H9 (cell line): ENCODE results near the gene ABCA10. TPM values are rescaled to one million over a fixed set of nuclear protein-coding genes. Genes with fewer than 3 reads are reported as not detected.

Experiments
- DNase-seq: peaks from one replicate; pipeline ENCODE4 v3.0.0-alpha.2; 2017
- H2AFZ ChIP-seq: one replicate; pipeline ENCODE4 v1.6.1; 2013; ENCODE audit warnings: mild to moderate bottlenecking, low read length, control low read depth, moderate library complexity
- H2AK5ac ChIP-seq: 2 replicates; pipeline ENCODE4 v1.6.1; 2013; ENCODE audit warnings: low read length, control low read depth, mixed read lengths; ENCODE audit not compliant: insufficient read length
- H2BK120ac ChIP-seq: one replicate; pipeline ENCODE4 v1.6.1; 2013; ENCODE audit warnings: low read depth, mild to moderate bottlenecking, low read length, control low read depth, inconsistent platforms; ENCODE audit not compliant: poor library complexity, severe bottlenecking
- H2BK12ac ChIP-seq: 2 replicates; pipeline ENCODE4 v1.6.1; 2013; ENCODE audit warnings: low read length, control low read depth, mixed read lengths, low read depth; ENCODE audit not compliant: insufficient read length
- H2BK15ac ChIP-seq: 2 replicates; pipeline ENCODE4 v1.6.1; 2013; ENCODE audit warnings: low read depth, low read length, control low read depth
- H2BK20ac ChIP-seq: one replicate; pipeline ENCODE4 v1.6.1; 2013; ENCODE audit warnings: low read depth, mild to moderate bottlenecking, low read length, control low read depth, inconsistent platforms; ENCODE audit not compliant: poor library complexity, severe bottlenecking
- H2BK5ac ChIP-seq: 2 replicates; pipeline ENCODE4 v1.6.1; 2013; ENCODE audit warnings: low read length, control low read depth, mixed read lengths; ENCODE audit not compliant: insufficient read length
- H3K14ac ChIP-seq: 2 replicates; pipeline ENCODE4 v1.6.1; 2013; ENCODE audit warnings: low read length, control low read depth; ENCODE audit not compliant: insufficient read depth
- H3K18ac ChIP-seq: 2 replicates; pipeline ENCODE4 v1.6.1; 2013; ENCODE audit warnings: low read depth, mild to moderate bottlenecking, mixed read lengths, low read length, control low read depth; ENCODE audit not compliant: insufficient read length
- H3K23ac ChIP-seq: 2 replicates; pipeline ENCODE4 v1.6.1; 2013; ENCODE audit warnings: low read length, control low read depth, mixed read lengths, low read depth; ENCODE audit not compliant: insufficient read length
- H3K23me2 ChIP-seq: 2 replicates; pipeline ENCODE4 v1.6.1; 2013; ENCODE audit warnings: low read depth, mild to moderate bottlenecking, mixed read lengths, low read length, control low read depth; ENCODE audit not compliant: insufficient read length, poor library complexity, severe bottlenecking
- H3K27ac ChIP-seq: 2 replicates; pipeline ENCODE4 v1.5.1; 2013; ENCODE audit warnings: low read length, control low read depth, mixed read lengths, low read depth; ENCODE audit not compliant: insufficient read length
- H3K27me3 ChIP-seq: 2 replicates; pipeline ENCODE4 v1.6.1; 2013; ENCODE audit warnings: low read length, control low read depth, inconsistent platforms; ENCODE audit not compliant: insufficient read depth
- H3K4ac ChIP-seq: 2 replicates; pipeline ENCODE4 v1.6.1; 2013; ENCODE audit warnings: low read depth, mild to moderate bottlenecking, control low read depth, inconsistent platforms, low read length, moderate library complexity
- H3K4me1 ChIP-seq: 2 replicates; pipeline ENCODE4 v1.6.1; 2013; ENCODE audit warnings: low read length, control low read depth, inconsistent platforms; ENCODE audit not compliant: insufficient read depth
- H3K4me2 ChIP-seq: 2 replicates; pipeline ENCODE4 v1.6.1; 2013; ENCODE audit warnings: low read length, control low read depth, mixed read lengths; ENCODE audit not compliant: insufficient read length, insufficient read depth
- H3K56ac ChIP-seq: 2 replicates; pipeline ENCODE4 v1.6.1; 2013; ENCODE audit warnings: low read depth, mild to moderate bottlenecking, mixed read lengths, low read length, control low read depth; ENCODE audit not compliant: insufficient read length
- H3K79me1 ChIP-seq: 2 replicates; pipeline ENCODE4 v1.6.1; 2013; ENCODE audit warnings: low read depth, mild to moderate bottlenecking, moderate library complexity, low read length, control low read depth, inconsistent platforms; ENCODE audit not compliant: insufficient read depth, poor library complexity, severe bottlenecking
- H3K79me2 ChIP-seq: 2 replicates; pipeline ENCODE4 v1.6.1; 2013; ENCODE audit warnings: low read length, control low read depth, inconsistent platforms; ENCODE audit not compliant: insufficient read depth
- H3K9ac ChIP-seq: 2 replicates; pipeline ENCODE4 v1.6.1; 2013; ENCODE audit warnings: low read length, control low read depth, mixed read lengths; ENCODE audit not compliant: insufficient read length; ENCODE audit errors: extremely low read depth
- H3K9me3 ChIP-seq: one replicate; pipeline ENCODE4 v1.6.1; 2013; ENCODE audit warnings: low read depth, low read length, inconsistent platforms; ENCODE audit not compliant: control insufficient read depth
- H3T11ph ChIP-seq: one replicate; pipeline ENCODE4 v1.6.1; 2013; ENCODE audit warnings: mild to moderate bottlenecking, low read length, control low read depth, inconsistent platforms
- H4K20me1 ChIP-seq: one replicate; pipeline ENCODE4 v1.6.1; 2013; ENCODE audit not compliant: control insufficient read depth, insufficient read length, insufficient read depth
- H4K5ac ChIP-seq: 2 replicates; pipeline ENCODE4 v1.6.1; 2013; ENCODE audit warnings: low read depth, mild to moderate bottlenecking, mixed read lengths, low read length, control low read depth; ENCODE audit not compliant: insufficient read length
- H4K8ac ChIP-seq: replicated peaks from 2 replicates; pipeline ENCODE4 v1.6.1; 2013; ENCODE audit warnings: low read length, control low read depth, mixed read lengths, low read depth; ENCODE audit not compliant: insufficient read length
- H4K91ac ChIP-seq: 2 replicates; pipeline ENCODE4 v1.6.1; 2013; ENCODE audit warnings: low read depth, mild to moderate bottlenecking, moderate library complexity, mixed read lengths, low read length, control low read depth; ENCODE audit not compliant: insufficient read length
- H3K27ac Mint-ChIP-seq, 3 experiments: 2 replicates in 2 of 3; 3 replicates in 1 of 3; pipeline ENCODE4 v1.8.0; 2020 to 2021; ENCODE audit warnings: mixed read lengths in 3 of 3, mild to moderate bottlenecking in 1 of 3, moderate library complexity in 1 of 3
- H3K27me3 Mint-ChIP-seq: 2 replicates; pipeline ENCODE4 v1.8.0; 2021; ENCODE audit warnings: low read depth, mild to moderate bottlenecking, moderate library complexity, mixed read lengths
- H3K36me3 Mint-ChIP-seq, 3 experiments: 2 replicates in 2 of 3; 3 replicates in 1 of 3; pipeline ENCODE4 v1.8.0; 2020 to 2021; ENCODE audit warnings: low read depth in 3 of 3, mixed read lengths in 3 of 3; ENCODE audit not compliant: insufficient read depth in 1 of 3
- H3K4me1 Mint-ChIP-seq, 2 experiments: 2 replicates each; pipeline ENCODE4 v1.8.0; 2020; ENCODE audit warnings: mixed read lengths in 2 of 2
- H3K4me3 Mint-ChIP-seq, 2 experiments: 2 replicates in 1 of 2; 3 replicates in 1 of 2; pipeline ENCODE4 v1.8.0; 2020 to 2021; ENCODE audit warnings: mild to moderate bottlenecking in 2 of 2, mixed read lengths in 2 of 2, moderate library complexity in 1 of 2
- H3K9me3 Mint-ChIP-seq, 2 experiments: 2 replicates in 1 of 2; 3 replicates in 1 of 2; pipeline ENCODE4 v1.8.0; 2020; ENCODE audit warnings: mild to moderate bottlenecking in 2 of 2, mixed read lengths in 2 of 2, moderate library complexity in 1 of 2
- CTCF ChIP-seq: fragments of 200-600 bp; sonication (generic); conservative IDR thresholded peaks from 3 replicates; pipeline ENCODE4 v1.8.0; 2021; ENCODE audit warnings: antibody characterized with exemption, mild to moderate bottlenecking
- WGBS: extraction: QIAGEN DNeasy Blood & Tissue Kit; methylation state at CpG from one replicate; pipeline ENCODE4 v1.1.7; 2013; ENCODE audit warnings: missing lambda C conversion rate, low lambda C conversion rate, mixed read lengths; ENCODE audit not compliant: insufficient read length; ENCODE audit errors: extremely low coverage; 5-methylcytosine and 5-hydroxymethylcytosine counted together
- total RNA-seq: library from RNA; stranded (reverse); gene quantifications from 2 replicates; pipeline ENCODE4 v1.2.1, GENCODE V29; 2021

The ABCA10 gene
- total RNA-seq, 1 experiment from 2014 or later, result not detected

GRCh38 chr17:69235338-69236058 lies 6.9 kb upstream of the ABCA10 start:
- no peak overlapping the region for H2BK12ac ChIP-seq
- no peak overlapping the region for H3K56ac ChIP-seq
- H2AFZ ChIP-seq, result no peak overlapping the region
- no peak overlapping the region for H3K14ac ChIP-seq
- H3K9me3 Mint-ChIP-seq, result peaks cover 4% of the 10 kb centered on the region in 2 experiments; a peak in 4 of 5 replicates
- H3K27me3 ChIP-seq, result no peaks in the 10 kb centered on the region
- no peaks in the 10 kb centered on the region for H4K20me1 ChIP-seq
- peak; percentile 91 for TF ChIP-seq CTCF
- no peaks in the 10 kb centered on the region for H3K4me1 ChIP-seq
- H3K23me2 ChIP-seq, result no peaks in the 10 kb centered on the region
- no peaks in the 10 kb centered on the region for H3K9me3 ChIP-seq
- no peak overlapping the region for H3K23ac ChIP-seq
- H3K79me1 ChIP-seq, result no peaks in the 10 kb centered on the region
- no peak overlapping the region for H2BK120ac ChIP-seq
- peaks cover 0 to 2% of the 10 kb centered on the region in 2 experiments; a peak in 2 of 4 replicates for H3K4me1 Mint-ChIP-seq
- peaks cover 0 to 7% (median 0%) of the 10 kb centered on the region in 3 experiments; a peak in 1 of 7 replicates for H3K36me3 Mint-ChIP-seq
- H2AK5ac ChIP-seq, result no peak overlapping the region
- no peaks in the 10 kb centered on the region for H3K79me2 ChIP-seq
- no peak overlapping the region for H3K4me2 ChIP-seq
- no peak overlapping the region for H4K8ac ChIP-seq
- no peak overlapping the region for H3K4ac ChIP-seq
- H3K4me3 Mint-ChIP-seq, result no peak overlapping the region
- H3K18ac ChIP-seq, result no peak overlapping the region
- H3K27ac Mint-ChIP-seq, result no peak overlapping the region
- WGBS, result no CpG with 5 or more reads among the region's 1 CpG
- H3K27me3 Mint-ChIP-seq, result no peaks in the 10 kb centered on the region
- no peak overlapping the region for H3K9ac ChIP-seq
- H3K27ac ChIP-seq, result no peak overlapping the region
- DNase-seq, result peak; percentile 93
- H2BK5ac ChIP-seq, result no peak overlapping the region
- H4K91ac ChIP-seq, result no peak overlapping the region
- no peak overlapping the region for H2BK15ac ChIP-seq
- H3T11ph ChIP-seq, result no peak overlapping the region
- no peak overlapping the region for H2BK20ac ChIP-seq
- H4K5ac ChIP-seq, result no peak overlapping the region
